ENCODE data around the gene CUBN.

CUBN gene

GRCh38 chr10:17151716-17152115 is 22.1 kb upstream of the CUBN start:
- peaks cover 21% of the 10 kb centered on the region for H3K36me3 Mint-ChIP-seq
- H3K9me3 Mint-ChIP-seq (ENCODE audit: low read depth): no peaks in the 10 kb centered on the region
- no peak overlapping the region for H3K27ac Mint-ChIP-seq
- H3K4me3 Mint-ChIP-seq: no peak overlapping the region
- no peaks in the 10 kb centered on the region for H3K27me3 Mint-ChIP-seq
- H3K4me1 Mint-ChIP-seq (ENCODE audit: low read depth): no peaks in the 10 kb centered on the region

DNA sequence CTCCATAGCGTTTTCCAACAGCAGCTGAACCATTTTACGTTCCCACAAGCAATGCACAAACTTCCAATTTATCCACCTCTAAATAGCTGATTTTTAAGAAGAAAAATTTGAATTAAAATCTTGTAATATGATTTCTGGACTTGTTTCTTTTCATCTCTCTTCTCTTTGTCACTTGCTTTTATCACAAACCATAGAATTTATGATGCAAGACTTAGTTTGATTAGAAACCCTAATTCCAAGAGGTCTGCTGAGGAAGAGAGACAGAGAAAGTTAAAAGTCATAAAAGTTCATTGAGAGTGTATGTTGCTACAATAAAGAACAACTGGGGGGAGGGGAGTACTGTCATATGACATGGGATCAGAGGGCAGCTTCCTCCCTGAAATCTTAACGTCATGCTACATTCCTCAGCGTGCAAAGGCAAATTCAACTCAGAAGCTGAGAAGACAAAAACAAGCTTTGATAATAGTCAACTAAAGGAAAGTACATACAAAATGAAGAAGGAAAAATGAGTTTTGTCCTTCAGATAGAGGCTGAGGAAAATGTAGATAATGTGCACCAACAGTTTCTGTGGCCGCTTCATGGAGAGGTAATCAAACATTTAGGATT is 18.4 kb upstream of the CUBN start:
- Mint-ChIP-seq H3K27ac (no peak overlapping the region), H3K36me3 (peaks cover 17% of the 10 kb centered on the region), H3K9me3 (ENCODE audit: low read depth) (no peaks in the 10 kb centered on the region), H3K27me3 (no peaks in the 10 kb centered on the region), H3K4me1 (ENCODE audit: low read depth) (peaks cover 20% of the 10 kb centered on the region), H3K4me3 (no peak overlapping the region)

DNA sequence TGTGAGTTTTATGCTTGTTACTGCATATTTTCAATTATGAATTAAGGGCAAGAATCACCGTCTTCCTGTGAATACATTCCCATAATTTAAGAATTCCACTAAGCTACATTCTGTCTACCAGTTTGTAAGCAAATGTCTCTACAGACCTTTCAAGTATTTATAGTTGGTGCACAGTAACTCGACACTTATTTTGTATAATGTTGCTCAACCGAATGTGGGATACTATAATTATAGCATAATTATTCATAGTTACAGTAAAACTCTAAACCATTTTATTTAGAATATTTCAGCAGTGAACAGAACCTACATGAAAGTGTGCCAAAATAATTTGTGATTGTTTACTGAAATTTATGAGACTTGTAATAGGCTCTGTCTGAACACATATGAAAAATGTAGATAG is 17.3 kb upstream of the CUBN start:
- no peak overlapping the region for H3K4me3 Mint-ChIP-seq
- no peaks in the 10 kb centered on the region for H3K27me3 Mint-ChIP-seq
- H3K27ac Mint-ChIP-seq: no peak overlapping the region
- no peaks in the 10 kb centered on the region for H3K9me3 Mint-ChIP-seq (ENCODE audit: low read depth)
- peaks cover 25% of the 10 kb centered on the region for H3K4me1 Mint-ChIP-seq (ENCODE audit: low read depth)
- H3K36me3 Mint-ChIP-seq: peaks cover 15% of the 10 kb centered on the region

- H3K4me1 Mint-ChIP-seq (ENCODE audit: low read depth): peaks cover 32% of the 10 kb centered on the region
- H3K9me3 Mint-ChIP-seq (ENCODE audit: low read depth): peaks cover 3% of the 10 kb centered on the region
- no peak overlapping the region for H3K4me3 Mint-ChIP-seq
- peaks cover 15% of the 10 kb centered on the region for H3K36me3 Mint-ChIP-seq
- H3K27me3 Mint-ChIP-seq: no peaks in the 10 kb centered on the region
- peak overlapping the region; percentile 58 for H3K27ac Mint-ChIP-seq
Measured at GRCh38 chr10:17145239-17145638, 15.6 kb upstream of the CUBN start.

DNA sequence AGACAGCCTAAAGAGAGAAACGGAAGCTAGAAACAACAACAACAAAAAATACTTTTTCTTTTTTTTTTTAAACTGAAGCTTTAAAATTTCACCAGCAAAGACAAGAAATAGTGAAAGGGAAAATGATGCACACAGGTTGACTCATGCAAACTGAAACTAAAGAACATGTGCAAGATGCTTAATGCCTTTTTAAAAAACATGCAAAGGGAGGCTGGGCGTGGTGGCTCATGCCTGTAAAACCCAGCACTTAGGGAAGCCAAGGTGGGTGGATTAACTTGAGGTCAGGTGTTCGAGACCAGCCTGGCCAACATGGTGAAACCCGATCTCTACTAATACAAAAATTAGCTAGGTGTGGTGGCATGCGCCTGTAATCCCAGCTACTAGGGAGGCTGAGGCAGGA is 15.1 kb upstream of the CUBN start:
- H3K9me3 Mint-ChIP-seq (ENCODE audit: low read depth): peaks cover 3% of the 10 kb centered on the region
- no peaks in the 10 kb centered on the region for H3K27me3 Mint-ChIP-seq
- H3K27ac Mint-ChIP-seq: peak overlapping the region; percentile 58
- H3K4me1 Mint-ChIP-seq (ENCODE audit: low read depth): peaks cover 32% of the 10 kb centered on the region
- peaks cover 12% of the 10 kb centered on the region for H3K36me3 Mint-ChIP-seq
- H3K4me3 Mint-ChIP-seq: no peak overlapping the region

- Mint-ChIP-seq H3K27ac (peak overlapping the region; percentile 58), H3K4me1 (ENCODE audit: low read depth) (peaks cover 32% of the 10 kb centered on the region), H3K36me3 (peaks cover 9% of the 10 kb centered on the region), H3K9me3 (ENCODE audit: low read depth) (peaks cover 3% of the 10 kb centered on the region), H3K4me3 (no peak overlapping the region), H3K27me3 (no peaks in the 10 kb centered on the region)
Measured at GRCh38 chr10:17144032-17144431, 14.4 kb upstream of the CUBN start.

GRCh38 chr10:17143055-17143690 is 13.6 kb upstream of the CUBN start:
- Mint-ChIP-seq H3K27me3 (no peaks in the 10 kb centered on the region), H3K4me3 (no peak overlapping the region), H3K27ac (no peak overlapping the region), H3K9me3 (ENCODE audit: low read depth) (peaks cover 3% of the 10 kb centered on the region), H3K36me3 (peaks cover 9% of the 10 kb centered on the region), H3K4me1 (ENCODE audit: low read depth) (peaks cover 32% of the 10 kb centered on the region)

GRCh38 chr10:17141504-17142229 is 12.1 kb upstream of the CUBN start:
- no peak overlapping the region for H3K4me3 Mint-ChIP-seq
- no peaks in the 10 kb centered on the region for H3K27me3 Mint-ChIP-seq
- H3K36me3 Mint-ChIP-seq: peaks cover 7% of the 10 kb centered on the region
- peak overlapping the region; percentile 18 for H3K27ac Mint-ChIP-seq
- H3K4me1 Mint-ChIP-seq (ENCODE audit: low read depth): peaks cover 32% of the 10 kb centered on the region
- peaks cover 3% of the 10 kb centered on the region for H3K9me3 Mint-ChIP-seq (ENCODE audit: low read depth)

DNA sequence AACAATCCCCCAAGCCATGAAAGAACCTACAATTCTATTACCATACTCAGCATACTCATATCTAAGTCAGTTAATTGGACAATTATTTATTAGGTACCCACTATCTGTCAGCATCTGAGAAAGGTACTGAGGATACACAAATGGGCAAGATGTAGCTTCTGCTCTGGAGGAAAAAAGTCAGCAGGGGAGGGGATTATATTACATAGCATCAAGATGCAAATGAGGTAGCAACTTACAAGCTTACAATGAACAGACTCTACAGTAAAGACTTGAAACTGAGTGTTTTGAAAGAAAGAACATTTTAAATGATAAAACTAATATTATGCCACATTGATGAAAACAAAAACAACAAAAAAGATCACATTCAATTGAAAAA is 10.8 kb upstream of the CUBN start:
- H3K27me3 Mint-ChIP-seq: no peaks in the 10 kb centered on the region
- peaks cover 32% of the 10 kb centered on the region for H3K4me1 Mint-ChIP-seq (ENCODE audit: low read depth)
- H3K27ac Mint-ChIP-seq: no peak overlapping the region
- peaks cover 3% of the 10 kb centered on the region for H3K9me3 Mint-ChIP-seq (ENCODE audit: low read depth)
- peaks cover 3% of the 10 kb centered on the region for H3K36me3 Mint-ChIP-seq
- no peak overlapping the region for H3K4me3 Mint-ChIP-seq

GRCh38 chr10:17138460-17139042 is 8.9 kb upstream of the CUBN start:
- peaks cover 17% of the 10 kb centered on the region for H3K4me1 Mint-ChIP-seq (ENCODE audit: low read depth)

GRCh38 chr10:17134737-17135260 is 5.2 kb upstream of the CUBN start:
- no peaks in the 10 kb centered on the region for H3K9me3 Mint-ChIP-seq (ENCODE audit: low read depth)
- peaks cover 1% of the 10 kb centered on the region for H3K4me1 Mint-ChIP-seq (ENCODE audit: low read depth)
- peaks cover 2% of the 10 kb centered on the region for H3K36me3 Mint-ChIP-seq
- H3K27me3 Mint-ChIP-seq: no peaks in the 10 kb centered on the region
- H3K4me3 Mint-ChIP-seq: no peak overlapping the region
- no peak overlapping the region for H3K27ac Mint-ChIP-seq

More at GRCh38 chr10:17138460-17139042, 8.9 kb upstream of the CUBN start:
- Mint-ChIP-seq H3K27me3 (no peaks in the 10 kb centered on the region), H3K9me3 (ENCODE audit: low read depth) (peaks cover 3% of the 10 kb centered on the region), H3K4me3 (no peak overlapping the region), H3K27ac (no peak overlapping the region), H3K36me3 (peaks cover 3% of the 10 kb centered on the region)

DNA sequence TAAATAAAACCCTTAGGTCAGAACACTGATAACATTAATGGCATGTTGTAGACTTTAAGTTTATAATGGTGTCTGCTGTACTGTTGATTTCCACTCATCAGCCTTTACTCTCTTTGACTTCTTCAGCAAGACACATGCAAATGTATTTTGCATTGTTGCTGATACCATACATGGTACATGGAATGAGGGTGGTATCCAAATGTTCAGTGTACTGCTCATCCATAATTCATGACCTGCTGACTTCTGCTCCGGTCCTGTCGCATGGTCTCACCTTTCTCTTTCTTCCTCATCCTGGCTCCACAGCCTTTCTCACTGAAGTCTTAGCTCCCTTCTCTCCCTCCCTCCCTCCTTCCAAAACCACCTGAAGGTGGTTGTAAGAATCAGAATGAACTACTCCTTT is 4.7 kb upstream of the CUBN start:
- Mint-ChIP-seq H3K9me3 (ENCODE audit: low read depth) (no peaks in the 10 kb centered on the region), H3K27me3 (no peaks in the 10 kb centered on the region), H3K4me3 (no peak overlapping the region), H3K27ac (no peak overlapping the region), H3K36me3 (peaks cover 2% of the 10 kb centered on the region), H3K4me1 (ENCODE audit: low read depth) (peaks cover 1% of the 10 kb centered on the region)

- H3K27me3 Mint-ChIP-seq: no peaks in the 10 kb centered on the region
- H3K4me3 Mint-ChIP-seq: no peak overlapping the region
- H3K9me3 Mint-ChIP-seq (ENCODE audit: low read depth): no peaks in the 10 kb centered on the region
- H3K27ac Mint-ChIP-seq: no peak overlapping the region
- H3K36me3 Mint-ChIP-seq: peaks cover 24% of the 10 kb centered on the region
- H3K4me1 Mint-ChIP-seq (ENCODE audit: low read depth): peaks cover 2% of the 10 kb centered on the region
Measured at GRCh38 chr10:17128261-17128660, 1.4 kb downstream of the CUBN start.

DNA sequence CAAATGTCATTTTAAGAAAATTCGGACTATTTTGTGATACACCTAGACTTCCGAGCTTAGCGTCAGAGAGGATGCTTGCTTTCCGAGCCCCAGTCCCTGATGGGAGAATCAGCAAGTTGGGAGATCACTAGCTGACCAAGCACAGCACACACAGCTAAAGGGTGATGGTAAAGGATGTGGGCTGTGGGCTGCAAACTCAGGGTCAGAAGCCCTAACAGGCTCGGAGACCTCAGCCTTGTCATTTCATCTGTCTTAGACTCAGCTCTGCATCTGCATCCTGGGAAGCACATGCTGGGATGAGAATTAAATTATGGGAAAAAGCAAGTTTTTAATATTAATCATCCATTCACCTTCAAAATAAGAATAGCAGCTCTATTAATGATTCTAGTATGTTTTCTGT is 3.3 kb downstream of the CUBN start:
- Mint-ChIP-seq H3K36me3 (peaks cover 30% of the 10 kb centered on the region), H3K27me3 (no peaks in the 10 kb centered on the region), H3K4me3 (no peak overlapping the region), H3K9me3 (ENCODE audit: low read depth) (no peaks in the 10 kb centered on the region), H3K4me1 (ENCODE audit: low read depth) (peaks cover 2% of the 10 kb centered on the region), H3K27ac (no peak overlapping the region)

All from activated naive CD8-positive, alpha-beta T cell (primary cell).